T47D (cell line): ENCODE data around the gene CNN3.

ENCODE experiments used
- DNase-seq, 2 experiments: peaks; one replicate each; pipeline versions ENCODE4 v3.0.0 to v3.0.0-alpha.2; 2011 to 2012; ENCODE audit warnings: low read depth in 1 of 2, low spot score in 1 of 2
- JUND ChIP-seq: IDR thresholded peaks from 2 replicates; pipeline ENCODE4 v1.6.1; 2012; ENCODE audit warnings: low read depth
- in situ Hi-C: cut with HindIII; loops from 2 replicates; pipeline ENCODE4 v1.10.0; 2016; ENCODE audit warnings: low sequenced_read_pairs, low pct_unique_long_range_greater_than_20kb

Gene CNN3

GRCh38 chr1:94940738-94941137 is 13.8 kb upstream of the CNN3 start:
- no peak for TF ChIP-seq JUND
- in situ Hi-C loops = no loop called here
- DNase-seq = no peak

GRCh38 chr1:94937820-94938219 is 10.9 kb upstream of the CNN3 start:
- DNase-seq = no peak
- TF ChIP-seq JUND = no peak
- in situ Hi-C loops = no loop called here

GRCh38 chr1:94936861-94937620 is 10.1 kb upstream of the CNN3 start:
- in situ Hi-C loops = no loop called here
- no peak for DNase-seq
- TF ChIP-seq JUND = no peak

- TF ChIP-seq JUND = no peak
- in situ Hi-C loops = no loop called here
- no peak for DNase-seq
Measured at GRCh38 chr1:94935476-94935875, 8.6 kb upstream of the CNN3 start.

- in situ Hi-C loops = no loop called here
- DNase-seq = no peak
- TF ChIP-seq JUND = no peak
Measured at GRCh38 chr1:94935034-94935433, 8.1 kb upstream of the CNN3 start.

GRCh38 chr1:94934551-94934950 is 7.6 kb upstream of the CNN3 start:
- in situ Hi-C loops = no loop called here
- TF ChIP-seq JUND = no peak

GRCh38 chr1:94931254-94931841 is 4.4 kb upstream of the CNN3 start:
- TF ChIP-seq JUND = no peak
- in situ Hi-C loops = no loop called here
- no peak for DNase-seq

More at GRCh38 chr1:94934551-94934950, 7.6 kb upstream of the CNN3 start:
- no peak for DNase-seq

- in situ Hi-C loops = no loop called here
- no peak for DNase-seq
- TF ChIP-seq JUND = no peak
Measured at GRCh38 chr1:94929351-94930217, 2.7 kb upstream of the CNN3 start.

GRCh38 chr1:94928293-94928939 is 1.5 kb upstream of the CNN3 start:
- in situ Hi-C loops = no loop called here
- no peak for TF ChIP-seq JUND
- DNase-seq = no peak

- in situ Hi-C loops = no loop called here
- DNase-seq = peak in 1 of 2 experiments; percentile 30
- TF ChIP-seq JUND = no peak
Measured at GRCh38 chr1:94927405-94928175, 680 bp upstream of the CNN3 start.

GRCh38 chr1:94926126-94926914 is 590 bp downstream of the CNN3 start:
- in situ Hi-C loops = no loop called here
- no peak for TF ChIP-seq JUND
- DNase-seq = peak in 1 of 2 experiments; percentile 46
